Fibroblast of the aortic adventitia (primary cell): ENCODE data around the gene CTNNA2. TPM values are rescaled to one million over a fixed set of nuclear protein-coding genes. Genes with fewer than 3 reads are reported as not detected.
A peak's percentile ranks its signal among the peaks of the same experiment; 100 is the strongest.

Experiments
- DNase-seq: peaks from one replicate; pipeline ENCODE4 v3.0.0-alpha.2; 2010; ENCODE audit warnings: low read depth
- H3K4me3 ChIP-seq: 2 replicates; pipeline ENCODE4 v1.5.1; 2011; ENCODE audit warnings: low read depth, mild to moderate bottlenecking, control low read depth, low read length, moderate library complexity
- total RNA-seq: library from RNA; depleted of rRNA; stranded (reverse); fragments of >200 nt; gene quantifications from 2 replicates; pipeline ENCODE4 v1.2.3, GENCODE V29; 2012; ENCODE audit warnings: low replicate concordance
- TF ChIP-seq, protein P1 (sequence below): IDR thresholded peaks from 2 replicates; pipeline ENCODE4 v1.5.1; 2011; ENCODE audit warnings: mild to moderate bottlenecking, low read length, control low read depth, inconsistent platforms; ENCODE audit not compliant: insufficient read depth

The CTNNA2 gene
- total RNA-seq, 1 donor: 0.36 TPM

DNA sequence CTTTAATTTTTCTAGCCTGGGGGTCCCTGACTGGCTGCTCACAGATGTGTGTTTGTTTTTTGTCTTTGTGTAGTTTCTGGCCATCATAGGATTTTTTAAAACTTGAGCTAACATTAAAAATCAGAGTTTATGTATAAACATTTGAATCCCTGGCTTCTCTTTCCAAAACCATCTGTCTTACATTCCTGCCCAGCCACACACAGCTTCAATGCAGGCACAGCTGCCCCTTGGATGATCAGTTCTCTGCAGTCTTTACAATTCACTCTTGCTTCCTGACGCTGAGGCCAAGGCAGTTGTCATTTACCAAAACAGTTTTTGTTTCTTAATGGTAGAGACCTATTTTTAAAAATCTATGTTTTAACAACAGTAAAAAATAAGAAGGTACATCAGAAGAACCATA lies 960.9 kb downstream of the CTNNA2 start:
- no peak for DNase-seq
- TF ChIP-seq, protein P1, sequence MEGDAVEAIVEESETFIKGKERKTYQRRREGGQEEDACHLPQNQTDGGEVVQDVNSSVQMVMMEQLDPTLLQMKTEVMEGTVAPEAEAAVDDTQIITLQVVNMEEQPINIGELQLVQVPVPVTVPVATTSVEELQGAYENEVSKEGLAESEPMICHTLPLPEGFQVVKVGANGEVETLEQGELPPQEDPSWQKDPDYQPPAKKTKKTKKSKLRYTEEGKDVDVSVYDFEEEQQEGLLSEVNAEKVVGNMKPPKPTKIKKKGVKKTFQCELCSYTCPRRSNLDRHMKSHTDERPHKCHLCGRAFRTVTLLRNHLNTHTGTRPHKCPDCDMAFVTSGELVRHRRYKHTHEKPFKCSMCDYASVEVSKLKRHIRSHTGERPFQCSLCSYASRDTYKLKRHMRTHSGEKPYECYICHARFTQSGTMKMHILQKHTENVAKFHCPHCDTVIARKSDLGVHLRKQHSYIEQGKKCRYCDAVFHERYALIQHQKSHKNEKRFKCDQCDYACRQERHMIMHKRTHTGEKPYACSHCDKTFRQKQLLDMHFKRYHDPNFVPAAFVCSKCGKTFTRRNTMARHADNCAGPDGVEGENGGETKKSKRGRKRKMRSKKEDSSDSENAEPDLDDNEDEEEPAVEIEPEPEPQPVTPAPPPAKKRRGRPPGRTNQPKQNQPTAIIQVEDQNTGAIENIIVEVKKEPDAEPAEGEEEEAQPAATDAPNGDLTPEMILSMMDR: no peak
- H3K4me3 ChIP-seq: no peak overlapping the region

DNA sequence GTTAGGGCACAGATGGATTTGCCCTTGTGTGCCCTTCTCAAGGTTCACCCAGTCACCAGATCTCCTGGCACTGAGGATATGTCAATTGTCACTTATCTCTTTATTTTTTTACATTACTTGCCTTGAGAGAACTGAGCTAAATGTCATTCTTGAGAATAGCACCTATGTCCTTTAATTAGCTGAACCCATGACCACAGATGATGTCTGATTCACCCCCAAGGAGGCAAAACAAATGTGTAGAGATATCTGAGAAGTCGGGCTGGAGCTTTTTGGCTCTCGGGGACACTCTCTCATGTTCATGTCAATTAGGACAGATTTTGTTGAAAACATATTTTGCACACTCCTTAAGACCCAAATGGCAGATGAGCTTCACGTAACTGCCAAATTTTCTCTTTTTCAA lies 963.1 kb downstream of the CTNNA2 start:
- H3K4me3 ChIP-seq: no peak overlapping the region
- TF ChIP-seq, protein P1: no peak
- no peak for DNase-seq

DNA sequence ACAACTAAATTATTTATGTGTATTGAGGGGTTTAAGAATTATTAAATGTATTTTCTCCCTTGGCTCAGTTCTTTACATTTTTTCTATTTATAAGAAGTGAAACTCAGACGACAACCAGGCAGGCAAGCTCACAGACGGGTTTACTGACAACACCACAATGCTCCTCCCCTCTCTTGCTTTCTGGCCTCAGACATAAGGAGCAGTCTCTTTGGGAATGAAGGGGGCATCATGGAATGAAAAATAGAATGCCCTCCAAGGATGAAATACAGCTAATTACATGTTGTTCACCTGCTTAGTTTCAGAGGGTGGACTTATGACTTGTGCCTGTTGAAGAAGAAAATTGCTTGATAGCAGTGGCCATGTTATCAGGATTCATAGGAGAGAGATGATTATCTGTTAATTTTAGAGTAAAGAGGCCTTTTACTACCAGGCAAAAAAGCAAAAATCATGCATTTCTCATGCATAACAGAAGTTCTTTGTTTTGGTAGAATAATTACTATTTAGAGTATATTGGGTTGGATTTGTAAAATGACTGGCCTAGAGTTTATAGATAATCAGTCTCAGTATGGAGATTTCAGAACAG lies 963.8 kb downstream of the CTNNA2 start:
- DNase-seq: no peak

DNA sequence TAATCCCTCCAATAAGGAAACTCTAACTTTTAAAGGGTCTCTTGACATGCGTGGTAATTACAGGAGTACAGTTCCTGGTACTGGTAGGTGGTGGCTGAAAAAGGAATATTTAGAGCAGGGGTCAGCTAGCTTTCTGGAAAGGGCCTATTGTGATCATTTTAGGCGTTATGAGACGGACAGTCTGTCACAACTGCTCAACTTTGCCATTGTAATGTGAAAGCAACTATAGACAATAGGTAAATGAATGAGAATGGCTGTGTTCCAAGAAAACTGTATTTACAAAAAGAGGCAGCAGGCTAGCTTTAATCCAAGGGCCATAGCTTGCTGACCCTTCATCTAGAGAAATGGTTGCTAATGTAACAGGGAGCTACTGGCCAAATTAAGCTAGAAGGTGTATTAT lies 969.4 kb downstream of the CTNNA2 start:
- no peak for DNase-seq
- TF ChIP-seq, protein P1: no peak
- no peak overlapping the region for H3K4me3 ChIP-seq

More for the DNA sequence above, 963.8 kb downstream of the CTNNA2 start:
- H3K4me3 ChIP-seq: no peak overlapping the region
- TF ChIP-seq, protein P1: no peak

DNA sequence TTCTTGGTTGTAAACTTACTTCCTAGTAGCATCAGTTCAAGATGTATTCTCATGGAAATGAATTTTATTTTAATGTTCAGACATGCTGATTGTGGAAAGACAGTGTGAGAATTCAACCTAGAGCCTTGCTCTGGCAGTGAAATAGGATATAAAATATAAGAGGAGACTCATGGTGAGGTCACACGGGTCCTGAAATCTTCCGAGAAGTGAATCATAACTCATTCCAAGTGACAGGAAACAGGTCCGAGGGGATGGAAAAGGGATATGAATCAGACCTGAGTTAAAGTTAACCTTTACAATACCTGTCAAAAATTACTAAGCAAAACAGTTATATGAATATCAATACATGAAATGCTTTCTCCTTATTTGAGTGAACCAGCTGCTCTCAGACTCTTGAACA lies 976.9 kb downstream of the CTNNA2 start:
- TF ChIP-seq, protein P1: no peak
- H3K4me3 ChIP-seq: no peak overlapping the region
- DNase-seq: peak; percentile 45

DNA sequence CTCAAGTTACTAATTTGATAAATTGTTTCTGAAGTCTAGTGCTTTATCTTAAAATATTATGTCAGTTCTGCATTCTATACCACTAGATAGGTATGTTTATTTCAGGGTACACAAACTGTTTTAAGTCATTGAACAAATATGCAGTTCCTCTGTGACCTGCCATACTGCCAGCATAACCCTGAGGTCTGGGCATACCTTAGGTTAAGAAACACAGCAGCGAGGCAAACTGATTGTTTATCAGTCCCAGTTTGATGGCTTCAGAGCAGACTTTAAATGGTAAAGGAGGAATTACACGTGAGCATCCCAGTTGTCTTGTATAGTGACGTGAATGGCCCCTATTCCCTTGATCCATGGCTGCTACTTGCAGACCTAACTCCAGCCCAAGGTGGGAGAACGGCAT lies 978.1 kb downstream of the CTNNA2 start:
- TF ChIP-seq, protein P1: no peak
- no peak for DNase-seq
- H3K4me3 ChIP-seq: no peak overlapping the region

DNA sequence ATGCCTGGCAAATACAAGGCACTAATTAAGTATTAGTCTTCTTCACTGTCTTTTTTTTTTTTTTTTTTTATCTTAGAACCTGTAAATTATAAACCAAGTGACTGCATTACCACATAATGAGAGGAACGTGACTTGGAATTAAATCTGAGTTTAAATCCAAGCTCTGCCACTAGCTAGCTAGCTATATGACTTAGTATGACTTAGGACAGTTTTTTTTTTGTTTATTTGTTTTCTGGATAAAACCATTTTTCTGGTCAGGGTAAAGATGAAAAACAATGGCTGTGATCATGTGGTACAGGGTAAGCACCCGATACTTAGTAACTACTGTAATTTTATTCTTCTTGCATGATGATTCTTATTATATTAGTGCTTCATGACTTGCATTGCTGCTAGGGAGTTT lies 983.5 kb downstream of the CTNNA2 start:
- no peak overlapping the region for H3K4me3 ChIP-seq
- DNase-seq: no peak

More for the DNA sequence above, 983.5 kb downstream of the CTNNA2 start:
- TF ChIP-seq, protein P1: no peak
